ENCODE data around the gene DUOX1.
"Not testable (repeated sequence)": the region's sequence is repeated elsewhere in the genome, so short reads cannot be mapped to it uniquely, and the experiment has no call there.

Gene DUOX1

GRCh38 chr15:45129651-45130129 lies at the start of gene DUOX1, which contains the start of gene DUOXA1:
TSS of gene DUOX1 (plus strand) at chr15:45129994. CDS start at chr15:45131967, 1,973 bp downstream.
TSS of gene DUOXA1 (minus strand) at chr15:45129879. CDS start at chr15:45123014, 6,865 bp downstream.
- Histone ChIP-seq H3K9ac (ENCODE audit: low read depth, low read length) (no peak within 1 kb of the TSS), H3K4me1 (ENCODE audit: insufficient read depth, low read length) (no peaks in the 10 kb centered on the region), H3K27ac (ENCODE audit: low read length) (no peak within 1 kb of the TSS), H3K4me2 (ENCODE audit: insufficient read depth, low read length) (no peak within 1 kb of the TSS), H3K9me3 (ENCODE audit: insufficient read depth, low read length, severe bottlenecking) (no peaks in the 10 kb centered on the region), H3K36me3 (ENCODE audit: insufficient read depth, low read length) (no peaks in the 10 kb centered on the region), H3K27me3 (ENCODE audit: insufficient read depth, low read length, poor library complexity) (peaks cover 5% of the 10 kb centered on the region), H2AFZ (ENCODE audit: low read depth, low read length) (no peak within 1 kb of the TSS), H3K4me3 (ENCODE audit: low read depth in 1 of 2, low read length in 2 of 2) (no peak within 1 kb of the TSS), H4K20me1 (ENCODE audit: insufficient read depth, low read length) (no peaks in the 10 kb centered on the region; the same call in 1 of the 2 replicates), H3K79me2 (ENCODE audit: insufficient read depth, low read length) (no peaks in the 10 kb centered on the region)
- ATAC-seq (ENCODE audit: insufficient read depth, low read depth) = no peak
- no peak for DNase-seq
- no peak for TF ChIP-seq CTCF (IDR thresholded peaks at IDR 0.05; ENCODE audit: borderline replicate concordance, extremely low read depth, low read length, poor library complexity, severe bottlenecking)
- TF ChIP-seq EZH2 (IDR thresholded peaks at IDR 0.05; ENCODE audit: borderline replicate concordance, low read depth, low read length, severe bottlenecking) = no peak

GRCh38 chr15:45080593-45080992 lies 49.2 kb upstream of the DUOX1 start:
- not testable (repeated sequence) for H2AFZ ChIP-seq (ENCODE audit: low read depth, low read length); H3K27ac ChIP-seq (ENCODE audit: low read length); DNase-seq; H3K79me2 ChIP-seq (ENCODE audit: insufficient read depth, low read length); H4K20me1 ChIP-seq (ENCODE audit: insufficient read depth, low read length); H3K9ac ChIP-seq (ENCODE audit: low read depth, low read length); H3K4me1 ChIP-seq (ENCODE audit: insufficient read depth, low read length); H3K4me3 ChIP-seq (ENCODE audit: low read depth in 1 of 2, low read length in 2 of 2); H3K36me3 ChIP-seq (ENCODE audit: insufficient read depth, low read length); H3K4me2 ChIP-seq (ENCODE audit: insufficient read depth, low read length); H3K27me3 ChIP-seq (ENCODE audit: insufficient read depth, low read length, poor library complexity); ATAC-seq (ENCODE audit: insufficient read depth, low read depth); H3K9me3 ChIP-seq (ENCODE audit: insufficient read depth, low read length, severe bottlenecking)

- DNase-seq; ATAC-seq (ENCODE audit: insufficient read depth, low read depth); H3K27ac ChIP-seq (ENCODE audit: low read length); H3K36me3 ChIP-seq (ENCODE audit: insufficient read depth, low read length); H2AFZ ChIP-seq (ENCODE audit: low read depth, low read length); H3K9ac ChIP-seq (ENCODE audit: low read depth, low read length); H3K9me3 ChIP-seq (ENCODE audit: insufficient read depth, low read length, severe bottlenecking); H3K4me3 ChIP-seq (ENCODE audit: low read depth in 1 of 2, low read length in 2 of 2); H3K4me1 ChIP-seq (ENCODE audit: insufficient read depth, low read length); H3K4me2 ChIP-seq (ENCODE audit: insufficient read depth, low read length); H3K79me2 ChIP-seq (ENCODE audit: insufficient read depth, low read length); H3K27me3 ChIP-seq (ENCODE audit: insufficient read depth, low read length, poor library complexity); H4K20me1 ChIP-seq (ENCODE audit: insufficient read depth, low read length): not testable (repeated sequence)
These were observed 47.4 kb upstream of the DUOX1 start for GRCh38 chr15:45082412-45082811.

GRCh38 chr15:45083223-45083622 lies 46.6 kb upstream of the DUOX1 start:
- H3K9me3 ChIP-seq (ENCODE audit: insufficient read depth, low read length, severe bottlenecking) = no peaks in the 10 kb centered on the region
- no peak overlapping the region for H3K4me3 ChIP-seq (ENCODE audit: low read depth in 1 of 2, low read length in 2 of 2)
- H3K4me1 ChIP-seq (ENCODE audit: insufficient read depth, low read length) = no peaks in the 10 kb centered on the region
- H3K36me3 ChIP-seq (ENCODE audit: insufficient read depth, low read length) = no peaks in the 10 kb centered on the region
- no peak overlapping the region for H3K4me2 ChIP-seq (ENCODE audit: insufficient read depth, low read length)
- no peak overlapping the region for H3K27ac ChIP-seq (ENCODE audit: low read length)
- no peak overlapping the region for H2AFZ ChIP-seq (ENCODE audit: low read depth, low read length)
- H3K27me3 ChIP-seq (ENCODE audit: insufficient read depth, low read length, poor library complexity) = no peaks in the 10 kb centered on the region
- H3K79me2 ChIP-seq (ENCODE audit: insufficient read depth, low read length) = no peaks in the 10 kb centered on the region
- no peaks in the 10 kb centered on the region for H4K20me1 ChIP-seq (ENCODE audit: insufficient read depth, low read length)
- H3K9ac ChIP-seq (ENCODE audit: low read depth, low read length) = no peak overlapping the region
- no peak for ATAC-seq (ENCODE audit: insufficient read depth, low read depth)
- no peak for DNase-seq
- TF ChIP-seq EZH2 (IDR thresholded peaks at IDR 0.05; ENCODE audit: borderline replicate concordance, low read depth, low read length, severe bottlenecking) = no peak
- TF ChIP-seq CTCF (IDR thresholded peaks at IDR 0.05; ENCODE audit: borderline replicate concordance, extremely low read depth, low read length, poor library complexity, severe bottlenecking) = no peak
